Gastrocnemius medialis (tissue), 4 donors: ENCODE data around the gene OTUD1.

Experiments used
- CTCF ChIP-seq, 5 experiments: fragments of 450-650 bp in 3 of 5; fragments of 200-600 bp in 2 of 5; sonication (generic) in 2 of 5; IDR thresholded peaks in 4 of 5; conservative IDR thresholded peaks in 1 of 5; 1 replicate in 4 of 5; 2 replicates in 1 of 5; pipeline ENCODE4 v1.5.1; 2016 to 2019; ENCODE audit warnings: antibody characterized with exemption in 5 of 5, mild to moderate bottlenecking in 3 of 5, moderate library complexity in 3 of 5
- POLR2A ChIP-seq, 2 donors: fragments of 450-650 bp; IDR thresholded peaks; one replicate each; pipeline ENCODE4 v1.6.1; 2017; ENCODE audit warnings: antibody characterized with exemption in 2 of 2, mild to moderate bottlenecking in 2 of 2, moderate library complexity in 2 of 2

GRCh38 chr10:23422003-23422411, 16.9 kb upstream of the OTUD1 start:
- TF ChIP-seq CTCF (IDR thresholded peaks at IDR 0.05 in 4 of 5, conservative IDR thresholded peaks at IDR 0.05 in 1 of 5), result no peak
- no peak for TF ChIP-seq POLR2A (IDR thresholded peaks at IDR 0.05)
